K562 (cell line): ENCODE measurements around the gene ITM2B. TPM values are rescaled to one million over a fixed set of nuclear protein-coding genes. Genes with fewer than 3 reads are reported as not detected.

ENCODE experiments used
- CBX2 ChIP-seq: fragments of 200-600 bp; sonication (generic); IDR thresholded peaks from one replicate; pipeline ENCODE4 v1.6.1; 2012; ENCODE audit warnings: mild to moderate bottlenecking, low read length, inconsistent platforms; ENCODE audit not compliant: insufficient read depth, poor library complexity, severe bottlenecking
- CHCHD3 ChIP-seq: fragments of 250-450 bp; sonication (Bioruptor Pico); IDR thresholded peaks from 2 replicates; pipeline ENCODE4 v2.1.2; 2022; ENCODE audit warnings: mild to moderate bottlenecking
- ETV5 ChIP-seq: sonication (generic); formaldehyde crosslinking; IDR thresholded peaks from 2 replicates; pipeline ENCODE4 v1.4.0; 2020; ENCODE audit warnings: low read depth, mild to moderate bottlenecking, missing genetic modification reagents
- FOXA3 ChIP-seq, 2 experiments: fragments of 450-650 bp in 1 of 2; sonication (generic) in 1 of 2; formaldehyde crosslinking; IDR thresholded peaks in 1 of 2; conservative IDR thresholded peaks in 1 of 2; 2 replicates each; pipeline versions ENCODE4 v1.4.0 to v1.8.0; 2020 to 2022; ENCODE audit warnings: mild to moderate bottlenecking in 2 of 2, missing genetic modification reagents in 1 of 2
- KDM5B ChIP-seq: fragments of 200-600 bp; sonication (generic); IDR thresholded peaks from 2 replicates; pipeline ENCODE4 v1.6.1; 2012; ENCODE audit warnings: low read depth, mild to moderate bottlenecking, moderate library complexity, low read length, control low read depth, inconsistent platforms; ENCODE audit not compliant: insufficient replicate concordance
- NCOA6 ChIP-seq: fragments of 450-650 bp; IDR thresholded peaks from 2 replicates; pipeline ENCODE4 v1.6.1; 2017; ENCODE audit warnings: mild to moderate bottlenecking
- NFIC ChIP-seq: fragments of 450-650 bp; IDR thresholded peaks from 2 replicates; pipeline ENCODE4 v1.6.1; 2017; ENCODE audit warnings: mild to moderate bottlenecking, inconsistent platforms
- NRF1 ChIP-seq, 2 experiments: fragments of 450-650 bp; IDR thresholded peaks in 1 of 2; conservative IDR thresholded peaks in 1 of 2; 2 replicates each; pipeline ENCODE4 v1.6.1; 2014; ENCODE audit warnings: mild to moderate bottlenecking in 2 of 2
- SMAD3 ChIP-seq: fragments of 450-650 bp; formaldehyde crosslinking; conservative IDR thresholded peaks from 2 replicates; pipeline ENCODE4 v1.4.0; 2020; ENCODE audit warnings: mild to moderate bottlenecking
- TAF1 ChIP-seq: IDR thresholded peaks from 2 replicates; pipeline ENCODE4 v1.6.1; 2011; ENCODE audit warnings: mild to moderate bottlenecking, low read length, moderate library complexity; ENCODE audit not compliant: insufficient read depth, control insufficient read depth, severe bottlenecking; ENCODE audit errors: extremely low read depth
- ZC3H4 ChIP-seq: sonication (generic); formaldehyde crosslinking; IDR thresholded peaks from 2 replicates; pipeline ENCODE4 v1.9.0; 2021; ENCODE audit warnings: missing genetic modification reagents, borderline replicate concordance
- ZHX1 ChIP-seq: fragments of 150-350 bp; conservative IDR thresholded peaks from 2 replicates; pipeline ENCODE4 v1.6.1; 2014; ENCODE audit warnings: low read length
- ZNF316 ChIP-seq: fragments of 450-650 bp; IDR thresholded peaks from 2 replicates; pipeline ENCODE4 v1.6.1; 2016
- polyA plus RNA-seq, 8 experiments: library from polyadenylated mRNA; depleted of rRNA in 4 of 8; stranded (reverse) in 5 of 8; unstranded in 3 of 8; fragments of >200 nt; fragmentation: Nextera tagmentation in 2 of 8; fragmentation: Illumina TruSeq in 1 of 8; extraction: Ambion mirVana in 2 of 8; extraction: Trizol in 1 of 8; gene quantifications; 2 replicates each; pipeline versions ENCODE4 v1.2.1 to v1.2.3, GENCODE V29; 2011 to 2014; ENCODE audit warnings: inconsistent platforms in 1 of 8, missing spikeins in 1 of 8
- total RNA-seq, 7 experiments: library from RNA; depleted of rRNA in 6 of 7; stranded (reverse); fragments of >200 nt in 6 of 7; fragmentation: Illumina TruSeq in 2 of 7; extraction: Trizol in 2 of 7; gene quantifications; 2 replicates each; pipeline versions ENCODE4 v1.2.1 to v1.2.3, GENCODE V29; 2011 to 2021; ENCODE audit warnings: low replicate concordance in 1 of 7
- TF ChIP-seq, protein P1 (sequence below): fragments of 450-650 bp; IDR thresholded peaks from 2 replicates; pipeline ENCODE4 v1.6.1; 2018; ENCODE audit not compliant: partially characterized antibody
- TF ChIP-seq, protein P2 (sequence below): fragments of 250-450 bp; sonication (Bioruptor Pico); IDR thresholded peaks from 2 replicates; pipeline ENCODE4 v1.4.0; 2020

The ITM2B gene
- total and polyA plus RNA-seq, 9 of the 15 experiments (the other 6 are each of a cell fraction or from before 2014, with no cell fraction given): 22.0 to 83.8 (median 45.0) TPM

DNA sequence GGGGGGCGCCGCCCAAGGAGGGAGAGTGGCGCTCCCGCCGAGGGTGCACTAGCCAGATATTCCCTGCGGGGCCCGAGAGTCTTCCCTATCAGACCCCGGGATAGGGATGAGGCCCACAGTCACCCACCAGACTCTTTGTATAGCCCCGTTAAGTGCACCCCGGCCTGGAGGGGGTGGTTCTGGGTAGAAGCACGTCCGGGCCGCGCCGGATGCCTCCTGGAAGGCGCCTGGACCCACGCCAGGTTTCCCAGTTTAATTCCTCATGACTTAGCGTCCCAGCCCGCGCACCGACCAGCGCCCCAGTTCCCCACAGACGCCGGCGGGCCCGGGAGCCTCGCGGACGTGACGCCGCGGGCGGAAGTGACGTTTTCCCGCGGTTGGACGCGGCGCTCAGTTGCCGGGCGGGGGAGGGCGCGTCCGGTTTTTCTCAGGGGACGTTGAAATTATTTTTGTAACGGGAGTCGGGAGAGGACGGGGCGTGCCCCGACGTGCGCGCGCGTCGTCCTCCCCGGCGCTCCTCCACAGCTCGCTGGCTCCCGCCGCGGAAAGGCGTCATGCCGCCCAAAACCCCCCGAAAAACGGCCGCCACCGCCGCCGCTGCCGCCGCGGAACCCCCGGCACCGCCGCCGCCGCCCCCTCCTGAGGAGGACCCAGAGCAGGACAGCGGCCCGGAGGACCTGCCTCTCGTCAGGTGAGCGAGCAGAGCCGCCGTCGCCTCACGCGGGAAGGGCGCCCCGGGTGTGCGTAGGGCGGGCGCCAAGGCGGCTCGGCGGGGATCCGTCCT, 70.5 kb downstream of the ITM2B start, which contains the start of gene RB1 (continued):
- TF ChIP-seq, protein P1, sequence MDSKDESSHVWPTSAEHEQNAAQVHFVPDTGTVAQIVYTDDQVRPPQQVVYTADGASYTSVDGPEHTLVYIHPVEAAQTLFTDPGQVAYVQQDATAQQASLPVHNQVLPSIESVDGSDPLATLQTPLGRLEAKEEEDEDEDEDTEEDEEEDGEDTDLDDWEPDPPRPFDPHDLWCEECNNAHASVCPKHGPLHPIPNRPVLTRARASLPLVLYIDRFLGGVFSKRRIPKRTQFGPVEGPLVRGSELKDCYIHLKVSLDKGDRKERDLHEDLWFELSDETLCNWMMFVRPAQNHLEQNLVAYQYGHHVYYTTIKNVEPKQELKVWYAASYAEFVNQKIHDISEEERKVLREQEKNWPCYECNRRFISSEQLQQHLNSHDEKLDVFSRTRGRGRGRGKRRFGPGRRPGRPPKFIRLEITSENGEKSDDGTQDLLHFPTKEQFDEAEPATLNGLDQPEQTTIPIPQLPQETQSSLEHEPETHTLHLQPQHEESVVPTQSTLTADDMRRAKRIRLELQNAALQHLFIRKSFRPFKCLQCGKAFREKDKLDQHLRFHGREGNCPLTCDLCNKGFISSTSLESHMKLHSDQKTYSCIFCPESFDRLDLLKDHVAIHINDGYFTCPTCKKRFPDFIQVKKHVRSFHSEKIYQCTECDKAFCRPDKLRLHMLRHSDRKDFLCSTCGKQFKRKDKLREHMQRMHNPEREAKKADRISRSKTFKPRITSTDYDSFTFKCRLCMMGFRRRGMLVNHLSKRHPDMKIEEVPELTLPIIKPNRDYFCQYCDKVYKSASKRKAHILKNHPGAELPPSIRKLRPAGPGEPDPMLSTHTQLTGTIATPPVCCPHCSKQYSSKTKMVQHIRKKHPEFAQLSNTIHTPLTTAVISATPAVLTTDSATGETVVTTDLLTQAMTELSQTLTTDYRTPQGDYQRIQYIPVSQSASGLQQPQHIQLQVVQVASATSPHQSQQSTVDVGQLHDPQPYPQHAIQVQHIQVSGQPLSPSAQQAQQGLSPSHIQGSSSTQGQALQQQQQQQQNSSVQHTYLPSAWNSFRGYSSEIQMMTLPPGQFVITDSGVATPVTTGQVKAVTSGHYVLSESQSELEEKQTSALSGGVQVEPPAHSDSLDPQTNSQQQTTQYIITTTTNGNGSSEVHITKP: peak; percentile 34
- TF ChIP-seq ZC3H4 (CRISPR knock-in tag): no peak
- TF ChIP-seq ZNF316: no peak
- peak in 1 of 2 experiments; percentile 50; a peak in 1 of 4 replicates for TF ChIP-seq FOXA3 (CRISPR knock-in tag; conservative IDR thresholded peaks at IDR 0.05 in 1 of 2, IDR thresholded peaks at IDR 0.05 in 1 of 2)
- no peak for TF ChIP-seq CBX2
- peak; percentile 78 to 81 for TF ChIP-seq NRF1 (conservative IDR thresholded peaks at IDR 0.05 in 1 of 2, IDR thresholded peaks at IDR 0.05 in 1 of 2)
- no peak for TF ChIP-seq SMAD3 (CRISPR knock-in tag)
- TF ChIP-seq, protein P2, sequence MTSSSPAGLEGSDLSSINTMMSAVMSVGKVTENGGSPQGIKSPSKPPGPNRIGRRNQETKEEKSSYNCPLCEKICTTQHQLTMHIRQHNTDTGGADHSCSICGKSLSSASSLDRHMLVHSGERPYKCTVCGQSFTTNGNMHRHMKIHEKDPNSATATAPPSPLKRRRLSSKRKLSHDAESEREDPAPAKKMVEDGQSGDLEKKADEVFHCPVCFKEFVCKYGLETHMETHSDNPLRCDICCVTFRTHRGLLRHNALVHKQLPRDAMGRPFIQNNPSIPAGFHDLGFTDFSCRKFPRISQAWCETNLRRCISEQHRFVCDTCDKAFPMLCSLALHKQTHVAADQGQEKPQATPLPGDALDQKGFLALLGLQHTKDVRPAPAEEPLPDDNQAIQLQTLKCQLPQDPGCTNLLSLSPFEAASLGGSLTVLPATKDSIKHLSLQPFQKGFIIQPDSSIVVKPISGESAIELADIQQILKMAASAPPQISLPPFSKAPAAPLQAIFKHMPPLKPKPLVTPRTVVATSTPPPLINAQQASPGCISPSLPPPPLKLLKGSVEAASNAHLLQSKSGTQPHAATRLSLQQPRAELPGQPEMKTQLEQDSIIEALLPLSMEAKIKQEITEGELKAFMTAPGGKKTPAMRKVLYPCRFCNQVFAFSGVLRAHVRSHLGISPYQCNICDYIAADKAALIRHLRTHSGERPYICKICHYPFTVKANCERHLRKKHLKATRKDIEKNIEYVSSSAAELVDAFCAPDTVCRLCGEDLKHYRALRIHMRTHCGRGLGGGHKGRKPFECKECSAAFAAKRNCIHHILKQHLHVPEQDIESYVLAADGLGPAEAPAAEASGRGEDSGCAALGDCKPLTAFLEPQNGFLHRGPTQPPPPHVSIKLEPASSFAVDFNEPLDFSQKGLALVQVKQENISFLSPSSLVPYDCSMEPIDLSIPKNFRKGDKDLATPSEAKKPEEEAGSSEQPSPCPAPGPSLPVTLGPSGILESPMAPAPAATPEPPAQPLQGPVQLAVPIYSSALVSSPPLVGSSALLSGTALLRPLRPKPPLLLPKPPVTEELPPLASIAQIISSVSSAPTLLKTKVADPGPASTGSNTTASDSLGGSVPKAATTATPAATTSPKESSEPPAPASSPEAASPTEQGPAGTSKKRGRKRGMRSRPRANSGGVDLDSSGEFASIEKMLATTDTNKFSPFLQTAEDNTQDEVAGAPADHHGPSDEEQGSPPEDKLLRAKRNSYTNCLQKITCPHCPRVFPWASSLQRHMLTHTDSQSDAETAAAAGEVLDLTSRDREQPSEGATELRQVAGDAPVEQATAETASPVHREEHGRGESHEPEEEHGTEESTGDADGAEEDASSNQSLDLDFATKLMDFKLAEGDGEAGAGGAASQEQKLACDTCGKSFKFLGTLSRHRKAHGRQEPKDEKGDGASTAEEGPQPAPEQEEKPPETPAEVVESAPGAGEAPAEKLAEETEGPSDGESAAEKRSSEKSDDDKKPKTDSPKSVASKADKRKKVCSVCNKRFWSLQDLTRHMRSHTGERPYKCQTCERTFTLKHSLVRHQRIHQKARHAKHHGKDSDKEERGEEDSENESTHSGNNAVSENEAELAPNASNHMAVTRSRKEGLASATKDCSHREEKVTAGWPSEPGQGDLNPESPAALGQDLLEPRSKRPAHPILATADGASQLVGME (CRISPR knock-in tag): no peak
- TF ChIP-seq KDM5B: peak; percentile 60
- peak; percentile 96 for TF ChIP-seq NCOA6
- peak; percentile 64 for TF ChIP-seq TAF1
- peak; percentile 67 for TF ChIP-seq ETV5 (CRISPR knock-in tag)
- TF ChIP-seq ZHX1: no peak
- TF ChIP-seq NFIC: peak; percentile 85
- TF ChIP-seq CHCHD3 (CRISPR knock-in tag): no peak
